ENCODE data around the gene PHLPP1. TPM values are rescaled to one million over a fixed set of nuclear protein-coding genes. Genes with fewer than 3 reads are reported as not detected.

The PHLPP1 gene
- total and polyA plus RNA-seq, 2 donors (not counting 1 experiment from before 2014, with no cell fraction given), result 3.6 to 5.0 TPM

DNA sequence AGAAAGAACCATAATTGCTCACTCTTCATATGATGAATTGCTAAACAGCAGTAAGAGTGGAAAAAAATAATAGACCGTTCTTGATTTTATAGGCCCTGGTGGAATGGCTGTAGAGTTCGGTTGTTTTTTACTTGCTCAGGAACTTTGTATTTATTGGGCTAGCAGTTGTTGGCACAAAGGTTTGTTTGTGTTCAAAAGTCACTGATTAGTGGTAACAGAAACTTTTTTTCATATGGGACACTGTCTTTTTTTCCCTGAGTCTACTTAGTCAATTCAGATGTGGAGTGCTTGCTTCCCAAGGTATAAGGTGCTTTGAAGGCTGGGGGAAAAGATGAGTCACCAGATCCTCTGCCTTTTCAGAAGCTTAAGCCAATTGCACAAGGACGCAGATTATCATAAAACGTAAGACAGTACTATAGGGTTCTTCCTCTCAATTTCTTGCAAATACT lies 25.8 kb downstream of the PHLPP1 start:
- H3K9me3 ChIP-seq (ENCODE audit: control insufficient read depth, insufficient read depth, low read depth, low read length), result no peaks in the 10 kb centered on the region
- H2AFZ ChIP-seq (ENCODE audit: low read length), result no peak overlapping the region
- H3K9ac ChIP-seq (ENCODE audit: insufficient read depth, low read length), result no peak overlapping the region
- no peak overlapping the region for H3K4me2 ChIP-seq (ENCODE audit: extremely low read depth, insufficient read depth, low read length)
- H3K36me3 ChIP-seq (ENCODE audit: control insufficient read depth, insufficient read depth, low read length), result no peaks in the 10 kb centered on the region
- TF ChIP-seq CTCF (conservative IDR thresholded peaks at IDR 0.05 in 1 of 2, IDR thresholded peaks at IDR 0.05 in 1 of 2; ENCODE audit: low read depth in 1 of 2, low read length in 2 of 2) (no peak), EZH2 (IDR thresholded peaks at IDR 0.05; ENCODE audit: low read length, missing control alignments) (no peak)
- H3K79me2 ChIP-seq (ENCODE audit: control insufficient read depth, insufficient read depth, low read length), result no peaks in the 10 kb centered on the region
- H3K4me1 ChIP-seq (ENCODE audit: control insufficient read depth, extremely low read depth, insufficient read depth, low read length), result no peaks in the 10 kb centered on the region
- DNase-seq (ENCODE audit: low read depth in 2 of 2), result peak in 1 of 2 donors; percentile 92
- no peaks in the 10 kb centered on the region for H4K20me1 ChIP-seq (ENCODE audit: control insufficient read depth, extremely low read depth, insufficient read depth, low read length)
- no peak overlapping the region for H3K27ac ChIP-seq (ENCODE audit: insufficient read depth, low read length)
- H3K27me3 ChIP-seq (ENCODE audit: control insufficient read depth, insufficient read depth, low read length), result no peaks in the 10 kb centered on the region
- H3K4me3 ChIP-seq (replicated peaks in 1 of 4; ENCODE audit: control extremely low read depth in 1 of 4, insufficient read depth in 1 of 4, low read depth in 3 of 4, low read length in 4 of 4), result no peak overlapping the region

DNA sequence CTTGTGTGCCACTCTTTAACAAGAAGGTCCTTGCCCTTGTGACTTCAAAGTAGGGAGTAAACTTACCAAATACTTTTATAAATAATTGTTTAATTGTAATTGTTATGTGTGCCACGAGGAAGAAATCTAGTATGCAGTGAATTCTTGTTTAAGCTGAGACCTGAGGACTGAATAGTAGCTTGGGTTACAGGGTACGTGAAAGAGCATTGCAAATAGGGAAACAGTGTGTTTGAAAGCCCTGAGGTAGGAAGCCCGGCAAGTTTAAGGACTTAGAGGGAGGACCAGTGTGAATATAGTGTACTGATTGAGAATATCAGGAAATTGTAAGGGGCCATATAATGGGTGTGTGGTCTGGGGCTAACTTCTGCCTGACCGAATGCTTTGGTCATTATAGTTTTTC lies 26.2 kb downstream of the PHLPP1 start:
- no peaks in the 10 kb centered on the region for H3K27me3 ChIP-seq (ENCODE audit: control insufficient read depth, insufficient read depth, low read length)
- no peak overlapping the region for H3K4me2 ChIP-seq (ENCODE audit: extremely low read depth, insufficient read depth, low read length)
- H3K4me1 ChIP-seq (ENCODE audit: control insufficient read depth, extremely low read depth, insufficient read depth, low read length), result no peaks in the 10 kb centered on the region
- H3K27ac ChIP-seq (ENCODE audit: insufficient read depth, low read length), result no peak overlapping the region
- H3K79me2 ChIP-seq (ENCODE audit: control insufficient read depth, insufficient read depth, low read length), result no peaks in the 10 kb centered on the region
- TF ChIP-seq CTCF (conservative IDR thresholded peaks at IDR 0.05 in 1 of 2, IDR thresholded peaks at IDR 0.05 in 1 of 2; ENCODE audit: low read depth in 1 of 2, low read length in 2 of 2) (no peak), EZH2 (IDR thresholded peaks at IDR 0.05; ENCODE audit: low read length, missing control alignments) (no peak)
- no peak for DNase-seq (ENCODE audit: low read depth in 2 of 2)
- no peaks in the 10 kb centered on the region for H4K20me1 ChIP-seq (ENCODE audit: control insufficient read depth, extremely low read depth, insufficient read depth, low read length)
- no peak overlapping the region for H3K9ac ChIP-seq (ENCODE audit: insufficient read depth, low read length)
- no peaks in the 10 kb centered on the region for H3K9me3 ChIP-seq (ENCODE audit: control insufficient read depth, insufficient read depth, low read depth, low read length)
- no peak overlapping the region for H3K4me3 ChIP-seq (replicated peaks in 1 of 4; ENCODE audit: control extremely low read depth in 1 of 4, insufficient read depth in 1 of 4, low read depth in 3 of 4, low read length in 4 of 4)
- H2AFZ ChIP-seq (ENCODE audit: low read length), result no peak overlapping the region
- H3K36me3 ChIP-seq (ENCODE audit: control insufficient read depth, insufficient read depth, low read length), result no peaks in the 10 kb centered on the region

DNA sequence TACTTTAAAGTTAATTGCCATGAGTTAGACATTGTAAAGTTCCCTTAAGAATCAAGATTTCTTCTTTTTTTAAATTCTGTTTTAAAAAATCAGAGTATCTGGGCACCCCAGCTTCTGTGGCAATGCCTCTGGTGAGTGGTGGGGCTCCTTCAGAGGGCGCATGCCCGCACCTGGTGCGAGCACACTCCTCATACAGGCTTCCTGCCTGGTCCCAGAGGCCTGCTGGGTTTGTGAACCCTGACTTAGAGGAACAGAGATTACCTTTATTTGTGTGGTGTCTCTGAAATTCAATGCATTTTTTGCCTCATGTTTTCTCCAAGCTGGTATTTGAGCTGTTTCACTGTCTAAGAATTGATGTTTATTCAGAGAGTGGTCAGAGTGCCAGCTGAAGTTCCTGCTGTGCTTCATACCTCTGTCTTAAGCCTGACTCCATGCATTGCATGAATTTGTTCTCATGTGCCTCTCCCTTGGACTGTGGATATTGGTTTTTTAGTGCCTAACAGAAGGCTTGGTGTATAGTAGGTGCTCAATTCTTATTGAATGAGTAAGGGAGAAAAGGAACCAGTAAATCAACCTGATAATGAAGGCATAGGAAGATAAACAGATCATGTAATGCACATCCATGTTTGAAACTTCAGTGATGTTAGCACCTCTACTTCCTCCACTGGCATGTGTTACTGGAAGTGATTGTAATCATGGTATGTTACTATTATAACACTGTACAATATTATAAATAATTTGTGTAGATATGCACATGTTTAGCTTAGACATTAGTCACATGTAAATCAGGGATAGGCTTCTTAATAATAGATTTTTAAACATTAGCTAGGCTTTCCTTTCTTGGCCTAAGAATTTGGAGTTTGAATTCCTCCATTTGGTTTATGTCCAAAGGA lies 29.0 kb downstream of the PHLPP1 start:
- H3K9me3 ChIP-seq (ENCODE audit: control insufficient read depth, insufficient read depth, low read depth, low read length), result no peaks in the 10 kb centered on the region
- no peak overlapping the region for H2AFZ ChIP-seq (ENCODE audit: low read length)
- H3K4me1 ChIP-seq (ENCODE audit: control insufficient read depth, extremely low read depth, insufficient read depth, low read length), result no peaks in the 10 kb centered on the region
- H3K9ac ChIP-seq (ENCODE audit: insufficient read depth, low read length), result no peak overlapping the region
- no peaks in the 10 kb centered on the region for H3K36me3 ChIP-seq (ENCODE audit: control insufficient read depth, insufficient read depth, low read length)
- no peaks in the 10 kb centered on the region for H3K79me2 ChIP-seq (ENCODE audit: control insufficient read depth, insufficient read depth, low read length)
- H3K4me3 ChIP-seq (replicated peaks in 1 of 4; ENCODE audit: control extremely low read depth in 1 of 4, insufficient read depth in 1 of 4, low read depth in 3 of 4, low read length in 4 of 4), result no peak overlapping the region
- H4K20me1 ChIP-seq (ENCODE audit: control insufficient read depth, extremely low read depth, insufficient read depth, low read length), result no peaks in the 10 kb centered on the region
- H3K27me3 ChIP-seq (ENCODE audit: control insufficient read depth, insufficient read depth, low read length), result no peaks in the 10 kb centered on the region
- H3K4me2 ChIP-seq (ENCODE audit: extremely low read depth, insufficient read depth, low read length), result no peak overlapping the region
- TF ChIP-seq CTCF (conservative IDR thresholded peaks at IDR 0.05 in 1 of 2, IDR thresholded peaks at IDR 0.05 in 1 of 2; ENCODE audit: low read depth in 1 of 2, low read length in 2 of 2), result no peak
- TF ChIP-seq EZH2 (IDR thresholded peaks at IDR 0.05; ENCODE audit: low read length, missing control alignments), result no peak
- peak in 1 of 2 donors; percentile 46 for DNase-seq (ENCODE audit: low read depth in 2 of 2)
- no peak overlapping the region for H3K27ac ChIP-seq (ENCODE audit: insufficient read depth, low read length)
